NCI-H1417 treated with DMSO at 0.1 percent for 48 hours (cell line): ENCODE data around the gene GNB3.
"Not testable (repeated sequence)": the region's sequence is repeated elsewhere in the genome, so short reads cannot be mapped to it uniquely, and the experiment has no call there.

ENCODE experiments used
- DNase-seq: peaks from one replicate; lab custom pipeline; 2025; lab: John Stamatoyannopoulos, UW

GNB3 gene

DNA sequence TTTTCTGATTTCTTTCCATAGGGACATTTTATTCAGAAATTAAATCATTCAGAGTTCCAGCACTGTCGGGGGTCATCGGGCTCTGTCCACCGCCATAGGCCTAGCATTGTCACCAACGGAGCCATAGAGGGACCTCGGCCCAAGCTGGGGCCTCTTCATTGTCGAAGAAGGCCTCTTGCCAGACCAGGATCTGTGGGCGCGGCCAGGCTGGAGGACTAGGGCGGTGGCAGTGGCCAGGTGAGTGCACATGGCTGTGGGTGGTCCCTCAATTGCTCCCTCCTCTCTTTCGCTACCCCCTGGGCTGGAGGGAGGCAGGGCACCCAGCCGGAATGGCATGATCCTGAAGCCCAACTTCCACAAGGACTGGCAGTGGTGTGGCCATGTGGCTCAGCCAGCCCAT, 43.0 kb downstream of the GNB3 start:
- no peak for DNase-seq

DNA sequence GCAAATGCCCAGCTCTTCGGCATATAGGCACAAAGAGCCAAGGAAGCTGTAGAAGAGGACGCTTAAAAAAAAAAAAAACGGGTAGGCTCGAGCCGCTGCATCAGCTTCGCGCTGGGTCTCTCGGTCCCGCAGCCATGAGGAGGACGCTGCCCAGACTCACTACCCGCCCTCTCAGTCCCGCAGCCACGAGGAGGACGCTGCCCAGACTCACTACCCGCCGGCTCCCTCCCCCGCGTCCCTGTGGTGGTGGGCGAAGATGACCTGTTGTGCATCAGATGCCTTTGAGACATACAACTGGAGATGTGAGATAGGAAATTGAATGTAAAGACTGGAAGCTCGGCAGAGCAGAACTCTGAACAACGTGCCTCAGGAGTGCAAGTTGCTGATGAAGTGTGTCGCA, 43.8 kb downstream of the GNB3 start:
- DNase-seq: no peak

DNA sequence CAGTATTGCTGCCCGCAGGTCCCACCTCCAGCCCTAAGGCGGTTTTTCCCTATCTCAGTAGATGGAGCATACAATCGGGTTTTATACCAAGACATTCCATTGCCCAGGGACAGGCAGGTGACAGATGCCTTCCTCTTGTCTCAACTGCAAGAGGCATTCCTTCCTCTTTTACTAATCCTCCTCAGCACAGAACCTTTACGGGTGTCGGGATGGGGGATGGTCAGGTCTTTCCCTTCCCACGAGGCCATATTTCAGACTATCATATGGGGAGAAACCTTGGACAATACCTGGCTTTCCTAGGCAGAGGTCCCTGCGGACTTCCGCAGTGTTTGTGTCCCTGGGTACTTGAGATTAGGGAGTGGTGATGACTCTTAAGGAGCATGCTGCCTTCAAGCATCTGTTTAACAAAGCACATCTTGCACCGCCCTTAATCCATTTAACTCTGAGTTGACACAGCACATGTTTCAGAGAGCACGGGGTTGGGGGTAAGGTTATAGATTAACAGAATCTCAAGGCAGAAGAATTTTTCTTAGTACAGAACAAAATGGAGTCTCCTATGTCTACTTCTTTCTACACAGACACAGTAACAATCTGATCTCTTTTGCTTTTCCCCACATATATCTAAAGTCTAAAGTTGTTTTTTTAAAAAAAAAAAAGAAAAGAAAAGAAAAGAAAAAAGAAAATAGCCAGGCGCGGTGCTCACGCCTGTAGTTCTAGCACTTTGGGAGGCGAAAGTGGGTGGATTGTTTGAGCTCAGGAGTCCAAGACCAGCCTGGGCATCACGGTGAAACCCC, 45.7 kb downstream of the GNB3 start:
- DNase-seq: not testable (repeated sequence)

DNA sequence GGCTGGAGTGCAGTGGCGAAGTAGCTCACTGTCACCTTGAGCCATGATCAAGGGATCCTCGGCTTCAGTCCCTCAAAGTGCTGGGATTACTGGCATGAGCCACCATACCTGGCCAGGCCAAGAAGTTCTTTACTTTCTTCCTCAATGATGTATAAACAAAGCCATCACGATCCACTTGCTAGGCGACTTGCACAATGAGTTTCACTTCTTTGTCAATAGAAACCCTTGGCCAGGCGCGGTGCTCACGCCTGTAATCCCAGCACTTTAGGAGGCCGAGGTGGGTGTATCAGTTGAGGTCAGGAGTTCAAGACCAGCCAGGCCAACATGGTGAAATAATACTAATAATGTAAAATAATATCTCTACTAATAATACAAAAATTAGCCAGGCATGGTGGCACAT, 46.7 kb downstream of the GNB3 start:
- no peak for DNase-seq

DNA sequence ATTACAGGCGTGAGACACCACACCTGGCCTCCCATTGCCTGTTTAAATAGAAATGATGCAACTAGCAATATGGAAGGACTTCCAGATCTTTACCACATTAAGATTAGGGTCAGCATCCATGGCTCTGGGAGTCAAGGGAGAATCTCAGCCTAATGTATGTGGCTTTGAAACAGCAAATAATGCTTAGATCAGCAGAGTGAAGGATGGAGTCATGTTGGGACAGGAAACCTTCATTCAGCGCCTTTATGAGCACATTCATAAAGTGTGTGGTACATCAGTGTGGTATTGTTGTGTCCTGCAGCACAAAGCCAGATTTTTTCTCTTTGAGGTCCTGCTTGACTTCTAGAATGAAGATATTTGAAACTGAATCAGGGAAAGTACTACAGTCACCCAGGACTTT, 47.6 kb downstream of the GNB3 start:
- DNase-seq: no peak

DNA sequence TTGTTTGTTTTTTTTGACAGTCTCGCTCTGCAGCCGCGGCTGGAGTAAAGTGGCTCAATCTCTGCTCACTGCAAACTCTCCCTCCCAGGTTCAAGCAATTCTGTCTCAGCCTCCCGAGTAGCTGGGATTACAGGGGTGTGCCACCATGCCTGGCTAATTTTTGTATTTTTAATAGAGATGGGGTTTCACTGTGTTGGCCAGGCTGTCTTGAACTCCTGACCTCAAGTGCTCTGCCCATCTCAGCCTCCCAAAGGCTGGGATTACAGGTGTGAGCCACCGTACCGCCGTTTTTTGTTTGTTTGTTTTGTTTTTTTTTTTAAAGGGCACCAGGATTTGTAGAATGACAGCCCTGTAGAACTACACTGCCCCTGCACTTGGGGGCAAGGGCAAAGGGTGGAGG, 48.1 kb downstream of the GNB3 start:
- not testable (repeated sequence) for DNase-seq

DNA sequence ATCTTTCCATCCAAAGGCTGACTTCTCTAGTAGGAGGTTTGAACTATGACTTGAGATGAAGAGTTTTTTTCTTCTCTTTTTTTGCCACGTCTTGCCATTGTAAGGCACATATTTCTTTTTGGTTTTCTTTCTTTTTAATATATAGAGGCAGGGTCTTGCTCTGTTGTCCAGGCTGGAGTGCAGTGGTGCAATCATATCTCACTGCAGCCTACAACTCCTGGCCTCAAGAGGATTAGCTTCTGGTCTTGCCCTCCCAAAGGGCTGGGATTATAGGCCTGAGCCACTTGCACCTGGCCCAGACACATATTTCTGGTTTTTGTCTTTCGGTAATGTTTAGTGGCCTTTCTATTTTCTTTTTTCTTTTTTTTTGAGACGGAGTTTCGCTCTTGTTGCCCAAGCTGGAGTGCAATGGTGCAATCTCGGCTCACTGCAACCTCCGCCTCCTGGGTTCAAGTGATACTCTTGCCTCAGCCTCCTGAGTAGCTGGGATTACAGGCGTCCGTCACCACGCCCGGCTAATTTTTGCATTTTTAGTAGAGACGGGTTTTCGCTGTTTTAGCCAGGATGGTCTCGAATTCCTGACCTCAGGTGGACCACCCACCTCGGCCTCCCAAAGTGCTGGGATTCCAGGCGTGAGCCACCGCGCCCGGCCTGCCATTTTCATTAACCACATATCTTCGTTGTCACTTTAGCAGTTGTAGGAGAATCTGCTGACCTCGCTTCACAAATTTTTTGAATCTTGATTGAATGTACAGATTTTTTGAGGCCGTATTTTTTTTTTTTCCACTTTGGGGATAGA, 49.2 kb downstream of the GNB3 start:
- not testable (repeated sequence) for DNase-seq

DNA sequence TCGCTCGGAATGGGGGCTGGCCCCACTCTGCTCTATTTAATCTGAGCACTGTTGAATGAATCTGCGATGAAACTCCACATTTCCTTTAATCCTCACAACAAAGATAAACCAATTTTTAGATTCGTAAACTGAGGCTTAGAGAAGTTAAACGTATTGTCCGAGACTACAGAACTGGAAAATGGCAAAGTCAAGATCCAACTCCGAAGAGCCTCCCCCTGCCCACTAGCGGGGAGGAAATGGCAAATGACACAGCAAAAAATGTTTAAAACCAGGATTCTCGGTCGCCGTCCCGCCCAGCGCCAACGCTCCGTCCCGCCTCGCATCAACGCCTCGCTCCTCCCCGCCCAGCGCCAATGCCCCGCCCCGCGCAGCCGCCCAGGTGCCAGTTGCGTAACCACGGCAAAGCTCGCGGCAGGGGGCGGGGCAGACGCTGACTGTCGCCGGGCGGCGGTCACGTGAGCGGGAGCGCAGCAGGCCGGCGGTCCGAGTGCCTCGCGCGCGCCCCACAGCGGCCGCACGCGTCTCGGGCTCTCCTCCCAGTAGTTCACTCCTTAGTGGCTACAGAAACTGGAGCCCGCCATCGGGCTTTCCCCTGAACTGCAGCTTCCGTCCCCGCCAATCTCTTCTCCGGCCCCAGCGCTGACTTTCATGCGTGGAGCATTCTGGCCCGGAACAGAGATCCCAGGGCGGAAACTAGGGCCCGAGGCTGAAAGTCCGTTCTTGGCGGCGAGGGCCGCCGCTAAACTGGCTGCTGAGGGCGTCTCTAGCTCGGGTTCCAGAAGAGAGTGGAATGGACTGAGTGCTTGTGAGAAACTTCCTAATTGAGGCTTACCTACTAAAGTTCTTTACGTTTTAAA, 50.3 kb downstream of the GNB3 start:
- DNase-seq: peak; percentile 84

DNA sequence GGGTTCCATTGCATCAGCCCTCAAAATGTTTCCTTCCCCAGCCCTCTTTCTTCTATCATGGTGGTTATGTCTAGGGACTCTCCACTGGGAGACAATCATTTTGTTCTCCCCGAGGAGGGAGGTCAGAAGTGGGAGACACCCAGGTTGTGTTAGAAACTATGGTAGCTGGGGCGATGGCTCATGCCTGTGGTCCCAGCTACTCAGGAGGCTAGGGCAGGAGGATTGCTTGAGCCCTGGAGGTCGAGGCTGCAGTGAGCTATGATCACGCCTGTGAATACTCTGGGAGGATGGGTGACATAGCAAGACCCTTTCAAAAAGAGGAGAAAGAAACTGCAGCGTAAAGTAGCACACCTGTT, 50.9 kb downstream of the GNB3 start:
- DNase-seq: no peak

DNA sequence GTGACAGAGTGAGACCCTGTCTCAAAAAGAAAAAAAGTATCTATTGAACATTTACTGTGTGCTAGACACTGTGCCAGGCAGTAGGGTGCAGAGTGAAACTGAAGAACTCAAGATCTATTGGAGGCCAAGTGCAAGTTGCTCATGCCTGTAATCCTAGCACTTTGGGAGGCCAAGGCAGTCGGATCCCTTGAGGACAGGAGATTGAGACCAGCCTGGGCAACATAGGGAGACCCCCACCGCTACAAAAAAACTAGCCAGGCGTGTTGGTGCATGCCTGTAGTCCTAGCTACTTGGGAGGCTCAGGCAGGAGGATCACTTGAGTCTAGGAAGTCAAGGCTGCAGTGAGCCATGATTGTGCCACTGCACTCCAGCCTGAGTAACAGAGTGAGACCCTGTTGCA, 52.0 kb downstream of the GNB3 start:
- DNase-seq: not testable (repeated sequence)

DNA sequence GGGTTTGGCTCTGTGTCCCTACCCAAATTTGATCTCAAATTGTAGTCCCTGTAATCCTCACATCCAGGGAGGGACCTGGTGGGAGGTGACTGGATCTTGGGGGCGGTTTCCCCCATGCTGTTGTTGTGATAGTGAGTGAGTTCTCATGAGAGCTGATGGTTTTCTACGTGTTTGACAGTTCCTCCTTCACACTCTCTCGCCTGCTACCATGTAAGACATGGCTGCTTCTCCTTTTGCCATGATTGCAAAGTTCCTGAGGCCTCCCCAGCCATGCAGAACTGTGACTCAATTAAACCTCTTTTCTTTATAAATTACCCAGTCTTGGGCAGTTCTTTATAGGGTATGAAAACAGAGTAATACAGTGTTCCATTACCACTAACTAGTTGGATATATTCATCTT, 53.6 kb downstream of the GNB3 start:
- no peak for DNase-seq
